Measurements from ENCODE around the gene STX8.
A peak's percentile ranks its signal among the peaks of the same experiment; 100 is the strongest.

The STX8 gene

GRCh38 chr17:9292561-9292941 is 283.1 kb downstream of the STX8 start:
- TF ChIP-seq CTCF (IDR thresholded peaks at IDR 0.05; ENCODE audit: insufficient read depth, missing control alignments), result no peak
- FAIRE-seq, result no peak
- no peak for DNase-seq (ENCODE audit: insufficient read length, low spot score)

GRCh38 chr17:9291912-9292560 is 283.6 kb downstream of the STX8 start:
- peak; percentile 3 for TF ChIP-seq CTCF (IDR thresholded peaks at IDR 0.05; ENCODE audit: insufficient read depth, missing control alignments)
- DNase-seq (ENCODE audit: insufficient read length, low spot score), result no peak
- FAIRE-seq, result no peak

GRCh38 chr17:9290226-9290613 is 285.4 kb downstream of the STX8 start:
- no peak for DNase-seq (ENCODE audit: insufficient read length, low spot score)

GRCh38 chr17:9287306-9287705 is 288.3 kb downstream of the STX8 start:
- FAIRE-seq (no peak), DNase-seq (ENCODE audit: insufficient read length, low spot score) (no peak)
- TF ChIP-seq CTCF (IDR thresholded peaks at IDR 0.05; ENCODE audit: insufficient read depth, missing control alignments), result no peak

More at GRCh38 chr17:9290226-9290613, 285.4 kb downstream of the STX8 start:
- TF ChIP-seq CTCF (IDR thresholded peaks at IDR 0.05; ENCODE audit: insufficient read depth, missing control alignments), result no peak
- FAIRE-seq, result no peak

- no peak for TF ChIP-seq CTCF (IDR thresholded peaks at IDR 0.05; ENCODE audit: insufficient read depth, missing control alignments)
- no peak for DNase-seq (ENCODE audit: insufficient read length, low spot score)
- no peak for FAIRE-seq
These were observed 289.2 kb downstream of the STX8 start for GRCh38 chr17:9286434-9286833.

GRCh38 chr17:9285602-9286427 is 289.8 kb downstream of the STX8 start:
- FAIRE-seq (no peak), DNase-seq (ENCODE audit: insufficient read length, low spot score) (no peak)
- no peak for TF ChIP-seq CTCF (IDR thresholded peaks at IDR 0.05; ENCODE audit: insufficient read depth, missing control alignments)

- FAIRE-seq (no peak), DNase-seq (ENCODE audit: insufficient read length, low spot score) (no peak)
- no peak for TF ChIP-seq CTCF (IDR thresholded peaks at IDR 0.05; ENCODE audit: insufficient read depth, missing control alignments)
These were observed 290.7 kb downstream of the STX8 start for GRCh38 chr17:9284884-9285283.
